Adrenal gland (tissue), 12 donors: ENCODE results near the gene AGPAT4. TPM values are rescaled to one million over a fixed set of nuclear protein-coding genes. Genes with fewer than 3 reads are reported as not detected.

Source experiments
- DNase-seq, 7 donors: peaks; one replicate each; pipeline ENCODE4 v3.0.0-alpha.2; 2019 to 2020
- H3K27ac ChIP-seq, 5 donors: fragments of 200-600 bp; sonication (generic) in 4 of 5; 1 replicate in 3 of 5; 2 replicates in 2 of 5; pipeline versions ENCODE4 v1.5.1 to v1.8.0; 2016 to 2020; ENCODE audit warnings: mild to moderate bottlenecking in 1 of 5
- H3K27me3 ChIP-seq: fragments of 200-600 bp; 2 replicates; pipeline ENCODE4 v1.8.0; 2021
- H3K36me3 ChIP-seq, 2 donors: fragments of 200-600 bp; replicated peaks in 1 of 2; 1 replicate in 1 of 2; 2 replicates in 1 of 2; pipeline versions ENCODE4 v1.5.1 to v1.8.0; 2018 to 2022
- H3K4me1 ChIP-seq, 2 donors: fragments of 200-600 bp; replicated peaks in 1 of 2; 1 replicate in 1 of 2; 2 replicates in 1 of 2; pipeline versions ENCODE4 v1.5.1 to v1.8.0; 2018 to 2021
- H3K4me3 ChIP-seq, 4 donors: fragments of 200-600 bp; sonication (generic) in 3 of 4; one replicate each; pipeline ENCODE4 v1.5.1; 2016 to 2018
- H3K9me3 ChIP-seq, 3 donors: fragments of 200-600 bp; sonication (generic) in 1 of 3; replicated peaks in 1 of 3; 1 replicate in 2 of 3; 2 replicates in 1 of 3; pipeline versions ENCODE4 v1.5.1 to v1.8.0; 2016 to 2021
- CTCF ChIP-seq, 6 experiments: fragments of 450-650 bp in 4 of 6; fragments of 200-600 bp in 2 of 6; sonication (generic) in 1 of 6; IDR thresholded peaks; 1 replicate in 5 of 6; 2 replicates in 1 of 6; pipeline versions ENCODE4 v1.5.1 to v1.8.0; 2016 to 2021; ENCODE audit warnings: antibody characterized with exemption in 6 of 6, mild to moderate bottlenecking in 2 of 6, moderate library complexity in 1 of 6
- POLR2A ChIP-seq, 2 donors: fragments of 450-650 bp; IDR thresholded peaks; one replicate each; pipeline ENCODE4 v1.6.1; 2017; ENCODE audit warnings: antibody characterized with exemption in 2 of 2, mild to moderate bottlenecking in 2 of 2, moderate library complexity in 1 of 2
- WGBS, 4 donors: extraction: QIAGEN DNeasy Blood & Tissue Kit in 2 of 4; methylation state at CpG; one replicate each; pipeline versions ENCODE4 v1.1.5 to v1.1.7; 2013 to 2017; 5-methylcytosine and 5-hydroxymethylcytosine counted together
- intact Hi-C, 2 donors: fragments of 100-400 bp; cut with DNase I; formaldehyde crosslinking; loops; one replicate each; pipeline versions ENCODE4 v1.14.1 to v1.15.0; 2022 to 2023
- polyA plus RNA-seq, 3 donors: library from polyadenylated mRNA; stranded (reverse); fragments of 200-250 nt in 2 of 3; fragments of 350-450 nt in 1 of 3; fragmentation: Illumina TruSeq in 1 of 3; extraction: RNeasy Lipid Tissue Mini Kit (QIAGEN cat#74804) in 1 of 3; gene quantifications; one replicate each; pipeline ENCODE4 v1.2.3, GENCODE V29; 2013 to 2014
- total RNA-seq, 9 donors: library from RNA; depleted of rRNA in 4 of 9; stranded (reverse); fragments of >200 nt in 4 of 9; fragments of 120-200 nt in 1 of 9; fragmentation: NEBNext Ultra II Directional in 1 of 9; extraction: Animal tissue kit (Norgen Biotek cat#: 25700) in 1 of 9; gene quantifications; one replicate each; pipeline versions ENCODE4 v1.1.0 to v1.2.4, GENCODE V29; 2013 to 2023
- donor health status: healthy with polysubstance abuse.
- donor health status: Bipolar disorder and iron deficiency.
- donor health status: DM: yes; HTN: yes; CAD: no.
- donor health status: DM: no; HTN: no; CAD: no.
- donor health status: DM: no; HTN: no; CAD: no.
- donor health status: DM: yes; HTN: yes; CAD: no.

The AGPAT4 gene
- total and polyA plus RNA-seq, 12 donors = 2.2 to 13.1 (median 3.7) TPM

GRCh38 chr6:161171207-161171606 is 102.7 kb downstream of the AGPAT4 start:
- Histone ChIP-seq H3K9me3 (no peaks in the 10 kb centered on the region), H3K4me1 (peaks cover 0 to 4% of the 10 kb centered on the region in 2 donors), H3K27me3 (no peaks in the 10 kb centered on the region), H3K36me3 (no peaks in the 10 kb centered on the region), H3K4me3 (no peak overlapping the region), H3K27ac (no peak overlapping the region)
- 95 to 100% (median 97%) methylated on average over 2 of the region's 2 CpGs for WGBS, 4 donors
- TF ChIP-seq POLR2A (IDR thresholded peaks at IDR 0.05) (no peak), CTCF (IDR thresholded peaks at IDR 0.05) (no peak)
- DNase-seq = no peak
- intact Hi-C loops = no loop called here

GRCh38 chr6:161169696-161170095 is 104.2 kb downstream of the AGPAT4 start:
- no peak for TF ChIP-seq CTCF (IDR thresholded peaks at IDR 0.05)
- TF ChIP-seq POLR2A (IDR thresholded peaks at IDR 0.05) = no peak
- peak; percentile 29 to 86 (median 52) for DNase-seq
- Histone ChIP-seq H3K27ac (no peak overlapping the region), H3K9me3 (no peaks in the 10 kb centered on the region), H3K27me3 (no peaks in the 10 kb centered on the region), H3K4me1 (peaks cover 0 to 4% of the 10 kb centered on the region in 2 donors), H3K36me3 (peaks cover 0 to 3% of the 10 kb centered on the region in 2 donors), H3K4me3 (no peak overlapping the region)
- intact Hi-C loops = no loop called here
- WGBS, 4 donors = 59 to 68% (median 66%) methylated on average over 4 of the region's 4 CpGs

GRCh38 chr6:161169035-161169434 is 104.8 kb downstream of the AGPAT4 start:
- intact Hi-C loops = no loop called here
- no peak overlapping the region for H3K27ac ChIP-seq
- H3K27me3 ChIP-seq = no peaks in the 10 kb centered on the region
- peaks cover 0 to 4% of the 10 kb centered on the region in 2 donors for H3K4me1 ChIP-seq
- 90 to 100% (median 93%) methylated on average over 2 of the region's 2 CpGs for WGBS, 4 donors
- H3K9me3 ChIP-seq = no peaks in the 10 kb centered on the region
- peaks cover 0 to 3% of the 10 kb centered on the region in 2 donors for H3K36me3 ChIP-seq
- no peak for TF ChIP-seq CTCF (IDR thresholded peaks at IDR 0.05)
- TF ChIP-seq POLR2A (IDR thresholded peaks at IDR 0.05) = no peak
- no peak for DNase-seq
- H3K4me3 ChIP-seq = no peak overlapping the region

GRCh38 chr6:161168281-161168891 is 105.5 kb downstream of the AGPAT4 start:
- intact Hi-C loops = no loop called here

More at GRCh38 chr6:161168281-161168891, 105.5 kb downstream of the AGPAT4 start:
- DNase-seq = peak; percentile 65 to 86 (median 71)
- H3K27me3 ChIP-seq = no peaks in the 10 kb centered on the region
- peaks cover 0 to 4% of the 10 kb centered on the region in 2 donors for H3K4me1 ChIP-seq
- TF ChIP-seq CTCF (IDR thresholded peaks at IDR 0.05) = no peak
- no peak for TF ChIP-seq POLR2A (IDR thresholded peaks at IDR 0.05)
- H3K4me3 ChIP-seq = no peak overlapping the region
- no peaks in the 10 kb centered on the region for H3K9me3 ChIP-seq
- WGBS, 4 donors = 55 to 62% (median 58%) methylated on average over 13 to 14 of the region's 14 CpGs
- H3K27ac ChIP-seq = no peak overlapping the region
- peaks cover 0 to 3% of the 10 kb centered on the region in 2 donors for H3K36me3 ChIP-seq
